GM18868 (cell line): Measurements from ENCODE around the gene FILIP1.
"Not testable (repeated sequence)": the region's sequence is repeated elsewhere in the genome, so short reads cannot be mapped to it uniquely, and the experiment has no call there.

ENCODE experiments used
- ATAC-seq: cut with Tn5 transposase; IDR thresholded peaks from one replicate; pipeline ENCODE4 v1.9.1; 2021; ENCODE audit warnings: mild to moderate bottlenecking, moderate library complexity; ENCODE audit not compliant: unreplicated experiment

FILIP1 gene

DNA sequence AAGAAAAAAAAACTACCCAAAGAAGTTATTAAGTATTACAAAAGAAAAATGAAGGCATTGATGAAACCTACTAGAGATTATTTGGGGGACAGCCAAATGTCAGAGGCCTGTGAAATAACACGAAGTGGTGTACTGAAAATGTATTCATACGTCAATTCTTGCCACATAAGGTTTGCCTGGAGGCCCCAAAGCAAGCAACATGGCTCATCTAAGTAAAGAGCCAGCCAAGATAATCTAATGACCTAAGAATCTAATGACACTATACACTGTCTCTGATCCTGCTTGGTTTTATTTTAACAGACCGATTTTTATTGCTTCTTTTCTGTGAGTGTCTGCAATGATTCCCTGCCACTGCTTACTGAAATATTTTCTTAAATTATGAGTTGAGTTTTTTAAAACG lies 34.7 kb downstream of the FILIP1 start:
- no peak for ATAC-seq

DNA sequence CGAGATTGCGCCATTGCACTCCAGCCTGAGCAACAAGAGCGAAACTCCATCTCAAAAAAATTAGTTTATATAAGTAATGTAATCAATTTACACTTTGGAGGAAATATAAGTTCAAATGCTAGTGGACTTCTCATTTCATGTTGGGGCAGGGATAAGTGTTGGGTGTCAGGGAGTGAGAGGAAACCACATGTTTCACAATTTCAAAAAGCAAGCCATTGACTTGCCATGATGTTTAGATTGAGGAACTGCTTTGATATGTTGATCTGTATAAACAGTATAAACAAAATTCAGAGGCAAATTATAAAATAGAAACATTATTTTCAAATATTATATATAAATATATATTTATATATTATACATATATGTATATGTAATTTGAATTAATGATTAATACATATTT lies 42.7 kb downstream of the FILIP1 start:
- ATAC-seq, result no peak

DNA sequence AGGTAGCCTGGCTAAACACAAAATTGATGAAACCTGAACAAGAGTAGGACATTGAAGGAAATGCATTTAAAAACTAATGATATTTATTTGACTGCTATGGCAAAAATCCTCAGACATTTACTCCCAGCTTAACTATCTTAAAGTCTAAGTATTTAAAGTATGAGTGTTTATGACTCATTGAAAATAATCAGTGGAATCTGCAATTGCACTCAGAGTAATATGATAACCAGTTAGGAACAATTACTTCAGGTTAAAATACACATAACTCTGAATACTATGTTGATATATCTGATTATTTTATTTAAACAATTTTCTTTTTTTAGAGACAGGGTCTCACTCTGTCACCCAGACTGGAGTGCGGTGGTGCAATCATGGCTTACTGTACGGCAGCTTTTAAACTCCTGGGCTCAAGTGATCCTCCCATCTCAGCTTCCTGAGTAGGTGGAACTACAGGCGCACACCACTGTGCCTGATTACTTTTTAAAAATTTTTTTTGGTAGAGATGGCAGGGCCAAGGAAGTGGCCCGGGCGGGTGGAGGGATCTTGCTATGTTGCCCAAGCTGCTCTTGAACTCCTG lies 43.9 kb downstream of the FILIP1 start:
- no peak for ATAC-seq

DNA sequence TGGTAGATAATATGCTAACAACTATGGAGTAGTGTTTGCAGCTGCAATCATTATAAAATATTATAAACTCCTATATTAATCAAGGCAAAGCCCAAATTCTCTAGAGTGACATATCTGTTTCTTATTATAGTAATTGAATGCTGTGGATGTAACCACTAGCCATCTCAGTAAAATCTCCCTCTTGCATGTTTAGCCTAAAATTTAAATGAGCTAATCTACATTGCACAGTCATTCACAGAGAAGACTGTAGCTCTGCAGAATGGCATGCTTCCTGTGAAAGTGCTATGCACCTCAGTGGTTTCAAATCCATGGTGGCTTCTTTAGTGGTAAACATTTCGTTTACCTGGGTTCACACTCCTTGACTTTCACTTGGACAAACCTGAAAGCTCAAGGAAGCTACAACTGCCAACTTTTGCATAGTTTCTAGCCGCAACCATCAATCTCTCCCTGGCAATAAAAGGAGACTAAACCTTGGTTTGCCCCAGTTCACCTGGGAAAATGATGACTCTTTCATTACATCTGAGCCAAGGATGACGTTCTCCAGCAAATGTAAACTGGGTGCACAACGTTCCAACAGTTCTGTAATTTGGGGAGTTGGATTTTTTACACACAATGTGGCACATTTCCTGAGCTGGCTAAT lies 47.2 kb downstream of the FILIP1 start:
- ATAC-seq, result peak; percentile 73

DNA sequence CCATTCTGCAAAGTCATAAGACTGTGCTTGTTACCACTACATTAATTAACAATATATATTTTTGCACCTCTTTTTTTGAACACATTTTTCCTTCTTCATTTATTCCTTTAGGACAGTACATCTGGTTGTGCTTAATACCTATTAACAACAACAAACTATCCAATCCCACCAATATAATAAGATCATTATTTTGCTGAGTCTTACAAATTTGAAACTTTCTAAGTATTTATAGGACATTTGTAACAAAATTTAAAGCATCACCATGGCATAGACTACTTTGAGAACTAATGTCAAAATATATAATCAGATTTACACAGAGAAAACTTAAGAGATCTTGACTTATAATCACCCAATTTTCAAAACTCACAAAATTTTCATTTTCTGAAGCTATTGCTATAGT lies 47.9 kb downstream of the FILIP1 start:
- ATAC-seq, result no peak

DNA sequence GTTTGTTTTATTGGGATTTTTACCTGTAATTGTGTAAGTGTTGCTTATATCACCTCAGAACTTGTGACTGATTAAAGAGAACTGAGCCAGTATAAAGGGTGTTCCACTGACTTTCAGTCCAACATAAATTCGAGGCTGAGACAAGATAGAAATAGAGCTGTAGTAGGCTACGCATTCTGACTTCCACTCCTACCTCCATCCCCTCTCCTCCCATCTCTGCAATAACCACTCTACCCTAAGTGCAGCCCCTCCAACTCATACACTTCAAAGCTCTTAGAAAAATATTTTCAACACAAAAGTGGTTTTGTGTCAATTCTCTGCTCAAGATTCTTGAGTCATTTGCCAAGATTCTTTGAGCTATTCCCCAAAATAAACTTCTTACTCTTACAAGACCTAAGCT lies 48.7 kb downstream of the FILIP1 start:
- no peak for ATAC-seq

DNA sequence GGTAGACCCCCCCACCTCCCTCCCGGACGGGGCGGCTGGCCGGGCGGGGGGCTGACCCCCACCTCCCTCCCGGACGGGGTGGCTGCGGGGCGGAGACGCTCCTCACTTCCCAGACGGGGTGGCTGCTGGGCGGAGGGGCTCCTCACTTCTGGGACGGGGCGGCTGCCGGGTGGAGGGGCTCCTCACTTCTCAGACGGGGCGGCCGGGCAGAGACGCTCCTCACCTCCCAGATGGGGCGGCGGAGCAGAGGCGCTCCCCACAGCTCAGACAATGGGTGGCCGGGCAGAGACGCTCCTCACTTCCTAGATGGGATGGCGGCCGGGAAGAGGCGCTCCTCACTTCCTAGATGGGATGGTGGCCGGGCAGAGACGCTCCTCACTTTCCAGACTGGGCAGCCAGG lies 51.7 kb downstream of the FILIP1 start:
- ATAC-seq, result not testable (repeated sequence)

DNA sequence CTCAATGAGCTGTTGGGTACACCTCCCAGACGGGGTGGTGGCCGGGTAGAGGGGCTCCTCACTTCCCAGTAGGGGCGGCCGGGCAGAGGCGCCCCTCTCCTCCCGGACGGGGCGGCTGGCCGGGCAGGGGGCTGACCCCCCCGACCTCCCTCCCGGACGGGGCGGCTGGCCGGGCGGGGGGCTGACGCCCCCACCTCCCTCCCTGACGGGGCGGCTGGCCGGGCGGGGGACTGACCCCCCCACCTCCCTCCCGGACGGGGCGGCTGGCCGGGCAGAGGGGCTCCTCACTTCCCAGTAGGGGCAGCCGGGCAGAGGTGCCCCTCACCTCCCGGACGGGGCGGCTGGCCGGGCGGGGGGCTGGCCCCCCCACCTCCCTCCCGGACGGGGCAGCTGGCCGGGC lies 52.1 kb downstream of the FILIP1 start:
- not testable (repeated sequence) for ATAC-seq

DNA sequence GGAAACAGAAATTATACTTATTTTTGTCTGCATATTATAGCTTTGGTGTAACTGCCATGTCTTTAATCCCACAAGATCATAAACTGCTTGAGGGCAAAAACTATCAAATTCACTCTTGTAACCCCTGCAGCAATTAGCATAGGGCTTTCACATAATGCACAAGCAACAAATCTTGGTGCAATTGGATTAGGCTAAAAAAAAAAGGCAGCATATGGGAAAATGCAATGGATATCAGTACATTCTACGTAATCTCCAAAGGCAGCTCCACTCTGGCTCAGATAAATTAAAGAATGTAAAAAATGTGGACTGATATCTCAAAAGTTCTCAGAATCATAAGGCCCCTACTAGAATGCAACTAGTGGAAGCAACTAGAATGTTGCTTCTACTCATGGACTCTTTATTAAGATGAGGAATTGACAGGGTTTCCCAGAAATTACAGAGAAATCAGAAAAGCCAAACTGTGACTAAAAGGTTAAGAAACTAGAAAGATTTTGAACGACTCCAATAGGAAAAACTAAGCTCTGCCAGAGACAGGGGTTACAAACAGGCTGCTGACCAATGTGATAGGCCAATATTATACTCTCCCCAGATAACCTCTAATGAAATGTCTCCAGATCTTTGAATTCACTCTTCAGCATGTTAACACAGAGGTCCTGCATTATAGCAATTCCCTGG lies 55.0 kb downstream of the FILIP1 start:
- ATAC-seq, result no peak

DNA sequence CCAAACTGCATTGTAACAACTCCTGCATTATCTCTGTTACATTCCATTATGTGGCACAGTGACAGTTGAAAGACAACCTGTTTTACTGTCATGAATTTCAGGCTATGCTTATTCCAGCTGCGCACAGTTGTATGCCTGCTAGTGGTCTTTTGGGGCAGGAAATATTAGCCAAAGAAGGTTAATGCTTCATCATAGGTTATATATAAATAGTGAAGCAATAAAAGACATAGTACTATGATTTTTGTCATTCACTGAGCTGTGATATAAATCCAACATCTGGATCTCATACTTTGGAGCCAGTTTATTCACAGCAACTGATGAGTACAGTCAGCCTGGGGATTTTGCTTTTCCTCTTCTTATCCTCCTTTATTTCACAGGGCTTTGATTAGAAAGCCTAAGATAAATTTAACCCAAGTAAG lies 55.6 kb downstream of the FILIP1 start:
- no peak for ATAC-seq

DNA sequence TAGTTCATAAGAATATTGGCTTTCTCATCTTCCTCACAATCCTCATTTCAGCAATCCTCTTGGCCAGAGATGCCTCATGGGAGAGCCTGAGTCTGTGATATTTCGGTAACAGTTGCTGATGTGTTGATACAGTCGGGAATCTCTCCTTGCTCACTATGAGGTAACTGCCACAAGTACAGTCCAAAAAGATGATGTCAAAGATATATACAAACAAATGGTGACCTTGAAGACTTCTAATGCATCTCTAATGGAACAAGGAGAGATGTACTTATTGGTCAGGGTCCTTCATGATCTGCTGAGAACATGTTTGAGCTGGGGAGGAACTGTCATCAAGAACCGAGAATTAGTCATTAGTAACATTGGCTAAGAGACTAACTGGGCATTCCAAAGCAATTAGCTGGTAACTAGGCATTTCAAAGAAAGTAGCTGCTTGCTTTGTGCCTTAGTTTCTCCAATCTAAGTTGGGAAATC lies 56.1 kb downstream of the FILIP1 start:
- no peak for ATAC-seq

DNA sequence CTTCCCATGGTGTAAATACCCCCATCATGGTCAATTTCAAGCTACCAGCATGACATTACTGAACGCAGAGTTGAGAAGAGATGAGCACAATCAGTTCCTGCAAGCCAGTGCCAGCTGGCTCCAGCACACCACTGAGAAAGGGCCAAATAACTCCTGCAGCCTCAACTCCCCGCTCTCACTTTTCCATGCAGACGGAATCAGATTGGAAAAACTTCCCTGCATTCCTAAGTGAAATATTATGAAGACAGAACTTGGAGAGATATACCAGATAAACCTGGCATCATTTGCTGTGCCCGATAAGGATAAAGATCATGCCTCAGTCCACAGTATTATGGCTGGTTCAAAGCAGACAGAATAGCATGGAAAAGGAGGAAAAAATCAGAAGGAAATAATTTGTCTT lies 56.7 kb downstream of the FILIP1 start:
- no peak for ATAC-seq

DNA sequence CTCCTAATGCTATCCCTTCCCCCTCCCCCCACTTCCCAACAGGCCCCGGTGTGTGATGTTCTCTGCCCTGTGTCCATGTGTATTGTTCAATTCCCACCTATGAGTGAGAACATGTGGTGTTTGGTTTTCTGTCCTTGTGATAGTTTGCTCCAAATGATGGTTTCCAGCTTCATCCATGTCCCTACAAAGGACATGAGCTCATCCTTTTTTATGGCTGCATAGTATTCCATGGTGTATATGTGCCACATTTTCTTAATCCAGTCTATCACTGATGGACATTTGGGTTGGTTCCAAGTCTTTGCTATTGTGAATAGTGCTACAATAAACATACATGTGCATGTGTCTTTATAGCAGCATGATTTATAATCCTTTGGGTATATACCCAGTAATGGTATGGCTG lies 60.8 kb downstream of the FILIP1 start:
- not testable (repeated sequence) for ATAC-seq

DNA sequence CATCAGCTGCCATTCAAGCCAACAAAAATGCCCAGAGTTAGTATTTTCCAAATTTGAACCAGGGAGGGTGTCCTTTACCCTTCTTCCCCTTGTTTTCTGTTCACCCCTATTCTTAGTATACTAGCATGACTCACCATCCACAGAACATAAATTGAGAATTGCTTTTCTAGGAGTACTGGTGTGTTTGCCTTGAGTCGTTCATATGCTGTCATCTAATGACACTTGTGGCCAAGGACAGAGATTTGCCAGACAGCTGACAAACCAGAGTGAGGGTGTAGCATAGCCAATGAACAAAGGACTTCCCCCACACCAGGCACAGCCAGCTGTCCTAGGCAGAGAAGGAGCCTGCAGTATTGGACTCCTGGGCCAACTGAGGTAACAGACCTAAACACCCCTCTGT lies 62.2 kb downstream of the FILIP1 start:
- ATAC-seq, result peak; percentile 78

DNA sequence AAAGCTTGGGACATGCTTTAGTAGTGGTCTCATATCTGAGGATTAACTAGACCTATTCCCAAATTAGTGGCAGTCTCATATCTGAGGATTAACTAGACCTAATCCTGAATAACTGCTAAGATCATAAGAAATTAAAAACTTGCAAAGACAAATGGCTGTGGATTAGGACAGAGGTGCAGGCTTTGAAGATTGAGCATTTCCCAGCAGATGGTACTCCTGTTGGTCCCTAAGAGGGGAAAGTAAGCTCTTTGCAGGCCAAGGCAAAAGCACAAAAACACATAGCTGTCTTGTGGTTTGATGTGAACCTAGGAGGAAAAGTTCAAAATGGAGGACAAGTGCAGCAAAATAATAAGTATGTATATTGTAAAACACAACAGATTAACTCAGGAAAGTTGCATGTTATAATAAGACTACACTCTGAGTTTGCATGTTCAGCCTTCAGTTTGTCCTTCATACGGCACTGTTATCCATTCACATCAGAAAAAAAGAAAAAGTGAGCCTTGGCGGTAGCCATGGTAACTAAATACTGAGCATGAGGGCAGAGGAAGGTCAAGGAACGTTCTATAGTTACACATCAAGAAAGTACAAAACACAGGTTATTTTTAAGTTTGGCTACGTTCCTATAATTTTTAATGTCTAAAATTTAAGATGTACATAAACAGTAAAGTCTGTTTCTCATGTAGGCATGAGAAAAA lies 62.8 kb downstream of the FILIP1 start:
- no peak for ATAC-seq

DNA sequence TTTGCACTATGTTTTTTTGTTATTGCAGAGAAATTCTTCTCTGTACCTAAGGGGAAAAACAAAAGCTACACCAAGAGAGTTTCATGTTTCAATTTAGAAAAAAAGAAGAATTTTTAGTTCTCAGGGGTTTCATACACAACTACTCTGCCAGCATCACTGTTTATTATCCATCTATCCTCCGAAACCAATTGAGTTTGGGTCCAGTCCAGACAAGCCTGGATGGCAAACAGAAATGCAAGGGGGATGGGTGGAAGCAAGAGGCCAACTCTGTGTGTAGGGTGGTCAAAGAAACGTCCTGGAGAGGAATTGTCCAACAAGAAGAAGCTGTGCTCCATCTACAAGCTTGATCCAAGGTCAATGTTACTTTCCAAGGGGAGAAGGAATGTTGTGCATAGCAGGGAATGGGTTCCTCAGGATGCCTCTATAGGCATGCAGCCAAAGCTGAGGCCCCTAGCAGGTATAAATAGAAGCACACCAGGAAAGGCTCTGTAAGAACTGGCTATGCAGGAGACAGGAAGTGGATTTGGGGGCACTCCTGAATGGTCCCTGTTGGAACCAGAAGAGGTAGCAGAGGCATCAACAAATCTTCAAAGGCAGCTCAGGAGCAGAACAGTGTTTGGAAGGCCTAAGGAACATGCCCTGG lies 64.4 kb downstream of the FILIP1 start:
- ATAC-seq, result no peak

DNA sequence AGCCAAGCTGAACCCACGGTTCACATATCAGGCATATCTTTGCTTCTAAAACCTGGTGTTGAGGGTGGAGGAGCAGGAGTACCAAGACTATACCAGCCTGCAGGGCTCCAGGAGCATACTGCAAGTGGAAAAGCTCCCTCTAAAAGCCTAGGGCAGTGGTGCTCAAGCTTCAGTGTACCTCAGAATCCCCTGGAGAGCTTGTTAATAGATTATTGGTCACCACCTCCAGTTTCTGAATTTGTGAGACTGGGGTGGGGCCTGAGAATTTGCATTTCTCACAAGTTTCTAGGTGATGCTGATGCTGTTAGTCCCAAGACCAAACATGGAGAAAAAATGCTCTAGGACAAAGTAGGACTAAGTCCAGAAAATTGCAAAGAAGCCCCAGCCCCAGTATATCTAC lies 65.4 kb downstream of the FILIP1 start:
- ATAC-seq, result no peak

DNA sequence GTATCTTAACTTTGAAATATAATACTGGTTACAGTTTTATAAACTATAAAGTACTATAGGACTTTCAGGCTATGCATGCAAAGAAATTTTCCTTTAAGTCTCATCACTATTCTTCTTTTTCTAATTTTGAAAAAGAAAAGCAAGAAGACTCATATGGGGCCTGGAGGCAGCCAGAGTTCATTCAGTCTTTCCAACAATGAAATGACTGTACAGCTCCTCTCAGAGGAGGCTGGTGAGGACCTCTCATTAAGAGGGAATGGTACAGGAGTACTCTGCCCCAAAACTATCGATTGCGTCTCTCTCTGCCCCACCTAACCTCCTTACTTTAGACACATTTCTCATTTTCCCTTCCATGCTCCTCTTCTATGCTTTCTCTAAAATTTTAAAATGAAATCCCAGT lies 66.3 kb downstream of the FILIP1 start:
- no peak for ATAC-seq

DNA sequence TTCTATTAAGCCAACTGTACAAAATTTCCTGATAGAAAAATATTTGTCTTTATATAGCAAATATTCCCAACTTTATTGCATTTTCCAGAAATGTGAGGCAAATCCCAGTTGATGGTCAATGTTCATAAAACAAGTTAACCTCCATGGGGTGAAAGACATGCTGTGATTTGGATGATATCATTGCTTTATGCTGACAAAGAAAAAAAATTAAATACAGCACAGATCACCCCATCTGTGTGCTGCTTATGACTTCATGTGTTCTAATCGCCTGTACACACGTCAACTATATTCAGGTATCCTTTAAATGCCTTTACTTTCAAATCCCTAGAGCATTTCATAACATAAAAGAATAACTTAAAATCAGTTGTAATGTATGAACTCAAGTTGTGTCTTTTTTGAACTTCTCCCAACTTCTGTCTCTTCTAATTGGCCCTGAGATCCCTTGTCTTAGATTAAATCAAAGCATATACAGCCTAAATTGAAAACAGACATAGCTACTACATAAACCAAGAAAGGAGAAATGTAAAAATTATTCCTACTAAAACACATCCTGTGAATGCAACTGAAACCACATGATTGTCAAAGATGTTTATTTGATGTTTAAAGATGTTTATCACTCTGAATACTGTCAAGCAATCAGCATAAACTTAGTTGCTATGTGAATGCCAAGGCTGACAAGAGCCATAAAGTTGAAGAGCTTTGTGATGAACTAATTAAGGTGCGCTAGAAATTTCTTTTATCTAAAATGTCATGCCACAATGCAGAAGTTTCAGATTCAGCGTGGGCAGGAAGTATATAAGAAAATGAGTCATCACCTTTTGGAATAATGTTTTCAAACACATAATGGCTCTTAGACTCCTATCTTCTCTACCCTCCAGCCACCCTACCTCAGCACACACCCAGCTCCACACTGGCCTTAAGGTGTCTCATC lies 68.7 kb downstream of the FILIP1 start:
- ATAC-seq, result no peak

DNA sequence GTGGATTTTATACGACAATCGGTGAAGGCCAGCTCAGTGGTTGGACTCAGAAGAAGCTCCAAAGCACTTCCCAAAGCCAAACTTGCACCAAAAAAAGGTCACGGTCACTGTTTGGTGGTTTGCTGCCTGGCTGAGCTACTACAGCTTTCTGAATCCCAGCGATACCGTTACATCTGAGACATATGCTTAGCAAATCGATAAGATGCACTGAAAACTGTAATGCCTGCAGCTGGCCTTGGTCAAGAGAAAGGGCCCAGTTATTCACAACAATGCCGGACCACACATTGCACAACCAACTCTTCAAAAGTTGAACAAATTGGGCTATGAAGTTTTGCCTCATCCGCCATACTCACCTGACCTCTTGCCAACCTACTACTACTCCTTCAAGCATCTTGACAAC lies 70.2 kb downstream of the FILIP1 start:
- no peak for ATAC-seq
